CD4-positive, alpha-beta memory T cell (primary cell): Measurements from ENCODE around the gene EDC4. TPM values are rescaled to one million over a fixed set of nuclear protein-coding genes. Genes with fewer than 3 reads are reported as not detected.

Experiments
- CTCF ChIA-PET: fragments of 350-600 bp; sonication (Branson Sonifier 250); formaldehyde crosslinking; loops from one replicate; lab custom pipeline; 2021; ENCODE audit warnings: inconsistent platforms; ENCODE audit not compliant: partially characterized antibody; lab: Charles Lee
- POLR2A ChIA-PET: fragments of 350-600 bp; sonication (Branson Sonifier 250); formaldehyde crosslinking; loops from one replicate; lab custom pipeline; 2021; ENCODE audit not compliant: partially characterized antibody; lab: Charles Lee
- DNase-seq, 5 donors: peaks; one replicate each; pipeline versions ENCODE4 v3.0.0 to v3.0.0-alpha.2; 2020 to 2022; ENCODE audit warnings: mixed read lengths in 1 of 5
- H3K27ac ChIP-seq: one replicate; pipeline ENCODE4 v1.7.0; 2013; ENCODE audit warnings: low read depth, low read length
- H3K27me3 ChIP-seq: 2 replicates; pipeline ENCODE4 v1.7.0; 2013; ENCODE audit warnings: mild to moderate bottlenecking, low read length, moderate library complexity; ENCODE audit not compliant: insufficient read depth
- H3K36me3 ChIP-seq: 2 replicates; pipeline ENCODE4 v1.7.0; 2013; ENCODE audit warnings: mild to moderate bottlenecking, low read length, moderate library complexity; ENCODE audit not compliant: insufficient read depth
- H3K4me1 ChIP-seq: 2 replicates; pipeline ENCODE4 v1.7.0; 2013; ENCODE audit warnings: mild to moderate bottlenecking, low read length, moderate library complexity; ENCODE audit not compliant: insufficient read depth
- H3K4me3 ChIP-seq, 2 donors: one replicate each; pipeline ENCODE4 v1.7.0; 2013; ENCODE audit warnings: low read length in 2 of 2, mild to moderate bottlenecking in 1 of 2
- H3K9me3 ChIP-seq, 2 donors: one replicate each; pipeline ENCODE4 v1.7.0; 2013; ENCODE audit warnings: low read length in 2 of 2, control low read depth in 1 of 2; ENCODE audit not compliant: control insufficient read depth in 1 of 2
- H3K27ac Mint-ChIP-seq, 7 donors: one replicate each; pipeline ENCODE4 v1.8.0; 2020 to 2021; ENCODE audit warnings: mixed read lengths in 7 of 7, mild to moderate bottlenecking in 6 of 7, inconsistent platforms in 3 of 7, moderate library complexity in 3 of 7
- H3K27me3 Mint-ChIP-seq, 2 donors: one replicate each; pipeline ENCODE4 v1.8.0; 2020 to 2021; ENCODE audit warnings: mixed read lengths in 2 of 2
- H3K36me3 Mint-ChIP-seq, 2 donors: one replicate each; pipeline ENCODE4 v1.8.0; 2020 to 2021; ENCODE audit warnings: mixed read lengths in 2 of 2, inconsistent platforms in 1 of 2, mild to moderate bottlenecking in 1 of 2
- H3K4me1 Mint-ChIP-seq, 4 donors: one replicate each; pipeline ENCODE4 v1.8.0; 2020 to 2021; ENCODE audit warnings: mixed read lengths in 4 of 4, mild to moderate bottlenecking in 1 of 4
- H3K4me3 Mint-ChIP-seq, 8 donors: one replicate each; pipeline ENCODE4 v1.8.0; 2020 to 2021; ENCODE audit warnings: mixed read lengths in 8 of 8, mild to moderate bottlenecking in 7 of 8, moderate library complexity in 6 of 8, inconsistent platforms in 3 of 8
- H3K9me3 Mint-ChIP-seq, 8 donors: one replicate each; pipeline ENCODE4 v1.8.0; 2020 to 2021; ENCODE audit warnings: mixed read lengths in 8 of 8, mild to moderate bottlenecking in 5 of 8, inconsistent platforms in 3 of 8, moderate library complexity in 1 of 8
- intact Hi-C: fragments of 100-400 bp; cut with micrococcal nuclease; formaldehyde crosslinking; loops from one replicate; pipeline ENCODE4 v1.15.1; 2023
- polyA plus RNA-seq, 2 donors: library from polyadenylated mRNA; unstranded; fragments of 300-500 nt; fragmentation: Illumina TruSeq; gene quantifications; one replicate each; pipeline ENCODE4 v1.2.3, GENCODE V29; 2021
- total RNA-seq, 2 experiments: library from RNA; stranded (reverse); gene quantifications; one replicate each; pipeline ENCODE4 v1.2.3, GENCODE V29; 2021

The EDC4 gene
- total and polyA plus RNA-seq, 4 experiments from 2014 or later: 18.5 to 144 (median 89.4) TPM

DNA sequence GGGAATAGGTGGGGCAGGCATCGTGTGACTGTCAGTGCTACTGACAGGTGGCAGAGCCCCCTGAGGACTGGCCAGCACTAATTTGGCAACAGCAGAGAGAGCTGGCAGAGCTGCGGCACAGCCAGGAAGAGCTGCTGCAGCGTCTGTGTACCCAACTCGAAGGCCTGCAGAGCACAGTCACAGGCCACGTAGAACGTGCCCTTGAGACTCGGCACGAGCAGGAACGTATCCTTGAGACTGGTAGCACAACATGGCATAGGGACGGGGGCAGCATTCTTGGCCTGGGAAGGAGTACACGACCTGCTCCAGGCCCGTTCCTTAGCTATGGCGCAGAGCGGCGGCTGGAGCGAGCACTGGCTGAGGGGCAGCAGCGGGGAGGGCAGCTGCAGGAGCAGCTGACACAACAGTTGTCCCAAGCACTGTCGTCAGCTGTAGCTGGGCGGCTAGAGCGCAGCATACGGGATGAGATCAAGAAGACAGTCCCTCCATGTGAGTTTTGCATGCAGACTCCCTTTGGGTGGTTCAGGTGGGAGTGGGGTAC is 8.8 kb downstream of the EDC4 start:
- DNase-seq: no peak
- peaks cover 0 to 3% (median 0%) of the 10 kb centered on the region in 8 donors for H3K9me3 Mint-ChIP-seq
- CTCF ChIA-PET: interaction anchor here (1.0 to 5.4 kb wide), 13 partner anchors 12 to 164 kb away, joined by 3 to 73 read pairs (median 10); partner anchors contain the start of genes DDX28, DUS2, PSKH1 and PSMB10
- H3K4me3 Mint-ChIP-seq: no peak overlapping the region
- Histone ChIP-seq H3K9me3 (no peaks in the 10 kb centered on the region), H3K27me3 (no peaks in the 10 kb centered on the region), H3K4me1 (no peaks in the 10 kb centered on the region), H3K4me3 (no peak overlapping the region), H3K36me3 (peaks cover 80% of the 10 kb centered on the region), H3K27ac (no peak overlapping the region)
- intact Hi-C loops: loop anchor here (2.0 kb wide), 1 partner anchor 111 kb away; no protein-coding TSS in a partner anchor
- peaks cover 45 to 75% of the 10 kb centered on the region in 2 donors for H3K36me3 Mint-ChIP-seq
- H3K27ac Mint-ChIP-seq: no peak overlapping the region
- POLR2A ChIA-PET: interaction anchor here (0.9 to 1.7 kb wide), 2 partner anchors 10 to 49 kb away, joined by 3 to 4 read pairs; partner anchors contain the start of gene CTRL
- H3K27me3 Mint-ChIP-seq: no peaks in the 10 kb centered on the region
- H3K4me1 Mint-ChIP-seq: peaks cover 0 to 1% (median 0%) of the 10 kb centered on the region in 4 donors

DNA sequence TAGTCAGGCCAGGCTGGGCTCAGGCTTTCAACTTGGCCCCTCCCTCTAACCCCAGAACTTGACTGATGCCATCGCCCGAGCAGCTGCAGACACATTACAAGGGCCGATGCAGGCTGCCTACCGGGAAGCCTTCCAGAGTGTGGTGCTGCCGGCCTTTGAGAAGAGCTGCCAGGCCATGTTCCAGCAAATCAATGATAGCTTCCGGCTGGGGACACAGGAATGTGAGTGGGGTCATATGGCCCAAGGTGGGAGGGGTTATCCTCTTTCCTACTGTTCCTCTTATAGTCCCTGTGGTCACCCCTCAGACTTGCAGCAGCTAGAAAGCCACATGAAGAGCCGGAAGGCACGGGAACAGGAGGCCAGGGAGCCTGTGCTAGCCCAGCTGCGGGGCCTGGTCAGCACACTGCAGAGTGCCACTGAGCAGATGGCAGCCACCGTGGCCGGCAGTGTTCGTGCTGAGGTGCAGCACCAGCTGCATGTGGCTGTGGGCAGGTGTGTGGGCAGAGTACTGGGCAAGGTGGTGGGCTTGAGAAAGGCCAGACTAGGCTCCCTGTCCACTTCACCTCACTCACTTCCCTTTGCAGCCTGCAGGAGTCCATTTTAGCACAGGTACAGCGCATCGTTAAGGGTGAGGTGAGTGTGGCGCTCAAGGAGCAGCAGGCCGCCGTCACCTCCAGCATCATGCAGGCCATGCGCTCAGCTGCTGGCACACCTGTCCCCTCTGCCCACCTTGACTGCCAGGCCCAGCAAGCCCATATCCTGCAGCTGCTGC is 9.7 kb downstream of the EDC4 start:
- intact Hi-C loops: loop anchor here (1.0 to 2.0 kb wide), 5 partner anchors 46 to 347 kb away; no protein-coding TSS in a partner anchor
- Mint-ChIP-seq H3K9me3 (peaks cover 0 to 3% (median 0%) of the 10 kb centered on the region in 8 donors), H3K27me3 (no peaks in the 10 kb centered on the region), H3K27ac (no peak overlapping the region), H3K4me3 (no peak overlapping the region), H3K36me3 (peaks cover 41 to 67% of the 10 kb centered on the region in 2 donors), H3K4me1 (peaks cover 0 to 1% (median 0%) of the 10 kb centered on the region in 4 donors)
- no peaks in the 10 kb centered on the region for H3K4me1 ChIP-seq
- H3K36me3 ChIP-seq: peaks cover 71% of the 10 kb centered on the region
- H3K4me3 ChIP-seq: no peak overlapping the region
- no peak overlapping the region for H3K27ac ChIP-seq
- H3K27me3 ChIP-seq: no peaks in the 10 kb centered on the region
- no peaks in the 10 kb centered on the region for H3K9me3 ChIP-seq
- DNase-seq: no peak
- ChIA-PET POLR2A (interaction anchor here (0.9 to 1.8 kb wide), 8 partner anchors 9 to 49 kb away, joined by 3 to 8 read pairs (median 4); partner anchors contain the start of genes CTRL, EDC4, NUTF2 and PSKH1), CTCF (interaction anchor here (0.5 to 5.4 kb wide), 21 partner anchors 8 to 348 kb away, joined by 3 to 73 read pairs (median 6); partner anchors contain the start of genes DDX28, DUS2, PSKH1 and PSMB10)

DNA sequence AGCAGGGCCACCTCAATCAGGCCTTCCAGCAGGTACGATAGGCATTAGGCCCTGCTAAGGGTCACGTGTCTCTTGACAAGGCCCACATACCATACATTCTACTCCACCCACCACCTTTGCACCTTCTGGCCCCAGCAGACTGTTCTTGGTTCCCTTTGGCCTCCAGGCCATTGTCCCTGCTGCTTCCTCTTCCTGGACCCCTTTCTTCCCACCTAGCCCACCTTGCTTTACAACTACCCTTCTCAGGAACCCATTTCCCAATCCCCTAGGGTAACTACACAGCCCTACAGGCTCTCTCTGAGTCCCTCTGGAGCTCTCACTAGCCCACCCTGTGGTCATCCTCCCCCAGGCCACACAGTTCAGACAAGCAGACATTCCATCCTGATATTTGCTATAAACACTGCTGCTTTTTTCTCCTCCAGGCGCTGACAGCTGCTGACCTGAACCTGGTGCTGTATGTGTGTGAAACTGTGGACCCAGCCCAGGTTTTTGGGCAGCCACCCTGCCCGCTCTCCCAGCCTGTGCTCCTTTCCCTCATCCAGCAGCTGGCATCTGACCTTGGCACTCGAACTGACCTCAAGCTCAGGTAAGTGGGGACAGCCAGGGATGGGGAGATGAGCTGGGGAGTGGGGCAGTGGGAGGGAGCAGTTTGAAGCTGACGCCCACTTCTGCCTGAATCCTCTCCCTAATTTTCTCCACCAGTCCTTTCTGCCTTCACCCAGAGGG is 10.5 kb downstream of the EDC4 start:
- peak in 1 of 5 donors; percentile 27 for DNase-seq
- peaks cover 0 to 1% (median 0%) of the 10 kb centered on the region in 4 donors for H3K4me1 Mint-ChIP-seq
- intact Hi-C loops: loop anchor here (1.0 to 2.0 kb wide), 5 partner anchors 45 to 346 kb away; no protein-coding TSS in a partner anchor
- no peaks in the 10 kb centered on the region for H3K27me3 ChIP-seq
- H3K4me3 Mint-ChIP-seq: peak overlapping the region in 1 of 8 donors; percentile 41
- no peaks in the 10 kb centered on the region for H3K9me3 ChIP-seq
- ChIA-PET CTCF (interaction anchor here (0.5 to 5.4 kb wide), 51 partner anchors 9 to 363 kb away, joined by 3 to 73 read pairs (median 4); partner anchors contain the start of genes CARMIL2, CTRL, DDX28 and DUS2), POLR2A (interaction anchor here (1.0 to 1.8 kb wide), 10 partner anchors 10 to 53 kb away, joined by 3 to 8 read pairs (median 4); partner anchors contain the start of genes CTRL, EDC4, NUTF2 and PSKH1)
- H3K27ac ChIP-seq: no peak overlapping the region
- peaks cover 64% of the 10 kb centered on the region for H3K36me3 ChIP-seq
- H3K4me3 ChIP-seq: no peak overlapping the region
- peaks cover 41 to 60% of the 10 kb centered on the region in 2 donors for H3K36me3 Mint-ChIP-seq
- no peaks in the 10 kb centered on the region for H3K27me3 Mint-ChIP-seq
- peaks cover 0 to 3% (median 0%) of the 10 kb centered on the region in 8 donors for H3K9me3 Mint-ChIP-seq
- no peaks in the 10 kb centered on the region for H3K4me1 ChIP-seq
- H3K27ac Mint-ChIP-seq: peak overlapping the region in 6 of 7 donors; percentile 22 to 83 (median 40)

DNA sequence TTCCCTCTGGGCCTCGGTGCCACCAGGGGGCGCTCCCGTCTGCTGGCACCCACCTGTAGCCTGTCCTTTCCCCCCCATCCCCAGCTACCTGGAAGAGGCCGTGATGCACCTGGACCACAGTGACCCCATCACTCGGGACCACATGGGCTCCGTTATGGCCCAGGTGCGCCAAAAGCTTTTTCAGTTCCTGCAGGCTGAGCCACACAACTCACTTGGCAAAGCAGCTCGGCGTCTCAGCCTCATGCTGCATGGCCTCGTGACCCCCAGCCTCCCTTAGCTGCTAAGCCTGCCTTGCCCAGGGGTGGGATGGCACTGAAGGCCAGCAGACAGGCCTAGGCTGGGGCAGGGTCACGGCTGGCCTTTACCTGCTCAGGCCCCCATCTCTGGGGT is 11.0 kb downstream of the EDC4 start:
- H3K9me3 Mint-ChIP-seq: peaks cover 0 to 3% (median 0%) of the 10 kb centered on the region in 8 donors
- Histone ChIP-seq H3K27ac (no peak overlapping the region), H3K9me3 (no peaks in the 10 kb centered on the region), H3K27me3 (no peaks in the 10 kb centered on the region), H3K4me1 (no peaks in the 10 kb centered on the region), H3K4me3 (no peak overlapping the region), H3K36me3 (peaks cover 58% of the 10 kb centered on the region)
- no peaks in the 10 kb centered on the region for H3K27me3 Mint-ChIP-seq
- peak overlapping the region in 4 of 7 donors; percentile 22 to 83 (median 40) for H3K27ac Mint-ChIP-seq
- intact Hi-C loops: loop anchor here (1.0 to 2.0 kb wide), 5 partner anchors 44 to 345 kb away; no protein-coding TSS in a partner anchor
- ChIA-PET CTCF (interaction anchor here (0.7 to 5.4 kb wide), 50 partner anchors 9 to 363 kb away, joined by 3 to 73 read pairs (median 4); partner anchors contain the start of genes CARMIL2, CTRL, DDX28 and DUS2), POLR2A (interaction anchor here (0.9 to 1.8 kb wide), 9 partner anchors 9 to 157 kb away, joined by 3 to 8 read pairs (median 4); partner anchors contain the start of genes CTRL, EDC4, NUTF2 and PSKH1)
- DNase-seq: peak; percentile 68 to 75 (median 71)
- peaks cover 37 to 55% of the 10 kb centered on the region in 2 donors for H3K36me3 Mint-ChIP-seq
- peaks cover 0 to 1% (median 0%) of the 10 kb centered on the region in 4 donors for H3K4me1 Mint-ChIP-seq
- no peak overlapping the region for H3K4me3 Mint-ChIP-seq

DNA sequence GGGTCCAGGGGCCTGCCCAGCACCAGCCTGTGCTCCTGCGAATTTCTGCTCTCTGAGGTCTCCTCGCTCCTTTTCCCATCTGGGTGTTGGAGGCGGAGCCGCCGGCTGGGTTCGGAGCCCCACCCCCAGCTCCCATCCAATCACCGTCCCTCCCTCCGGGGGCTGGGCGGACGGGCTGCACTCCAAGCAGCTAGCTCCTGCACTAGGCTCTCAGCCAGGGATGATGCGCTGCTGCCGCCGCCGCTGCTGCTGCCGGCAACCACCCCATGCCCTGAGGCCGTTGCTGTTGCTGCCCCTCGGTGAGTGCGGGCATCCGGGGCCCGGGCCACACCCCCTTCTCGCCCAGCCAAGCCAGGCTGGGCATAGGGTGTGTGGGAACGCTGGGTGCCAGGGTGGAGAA is 11.8 kb downstream of the EDC4 start, which contains the start of gene NRN1L:
Gene NRN1L, plus strand, starts transcription at position 202 of the 400 bp plus-strand sequence. Its CDS starts 19 bp downstream, at position 221.
- H3K27ac ChIP-seq: no peak within 1 kb of the TSS
- POLR2A ChIA-PET: interaction anchor here (0.9 to 1.8 kb wide), 4 partner anchors 12 to 156 kb away, joined by 3 to 6 read pairs (median 4); partner anchors contain the start of genes CTRL and EDC4
- DNase-seq: no peak
- no peaks in the 10 kb centered on the region for H3K27me3 ChIP-seq
- no peaks in the 10 kb centered on the region for H3K9me3 ChIP-seq
- H3K4me3 ChIP-seq: no peak within 1 kb of the TSS
- CTCF ChIA-PET: interaction anchor here (1.1 to 5.4 kb wide), 17 partner anchors 13 to 364 kb away, joined by 3 to 73 read pairs (median 6); partner anchors contain the start of genes DDX28, DUS2, NUTF2 and PSMB10
- intact Hi-C loops: no loop called here
- Mint-ChIP-seq H3K27ac (peak within 1 kb of the TSS in 5 of 7 donors; percentile 22 to 83 (median 55)), H3K27me3 (no peaks in the 10 kb centered on the region), H3K36me3 (peaks cover 29 to 47% of the 10 kb centered on the region in 2 donors), H3K4me3 (no peak within 1 kb of the TSS), H3K9me3 (peaks cover 0 to 3% (median 0%) of the 10 kb centered on the region in 8 donors), H3K4me1 (peaks cover 0 to 1% (median 0%) of the 10 kb centered on the region in 4 donors)
- no peaks in the 10 kb centered on the region for H3K4me1 ChIP-seq
- peaks cover 50% of the 10 kb centered on the region for H3K36me3 ChIP-seq

DNA sequence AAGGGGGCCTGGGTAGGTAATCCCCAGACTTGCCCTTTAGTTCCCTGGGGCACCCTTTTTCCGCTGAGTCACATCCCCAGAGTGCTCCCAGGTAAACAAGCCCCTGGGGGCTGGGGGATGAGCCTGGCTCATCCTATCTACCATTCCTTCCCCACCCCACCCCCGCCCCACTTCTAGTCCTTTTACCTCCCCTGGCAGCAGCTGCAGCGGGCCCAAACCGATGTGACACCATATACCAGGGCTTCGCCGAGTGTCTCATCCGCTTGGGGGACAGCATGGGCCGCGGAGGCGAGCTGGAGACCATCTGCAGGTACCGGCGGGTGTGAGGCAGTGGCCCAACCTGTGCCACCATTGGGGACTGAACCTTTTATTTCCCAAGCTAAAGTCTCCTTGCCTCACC is 12.7 kb downstream of the EDC4 start:
- peaks cover 22 to 40% of the 10 kb centered on the region in 2 donors for H3K36me3 Mint-ChIP-seq
- peak overlapping the region in 1 of 7 donors; percentile 16 for H3K27ac Mint-ChIP-seq
- H3K9me3 Mint-ChIP-seq: peaks cover 0 to 3% (median 0%) of the 10 kb centered on the region in 8 donors
- H3K9me3 ChIP-seq: no peaks in the 10 kb centered on the region
- H3K27me3 Mint-ChIP-seq: no peaks in the 10 kb centered on the region
- no peaks in the 10 kb centered on the region for H3K27me3 ChIP-seq
- no peak overlapping the region for H3K4me3 Mint-ChIP-seq
- POLR2A ChIA-PET: interaction anchor here (0.7 to 1.3 kb wide), 3 partner anchors 12 to 44 kb away, joined by 3 read pairs; partner anchors contain the start of gene EDC4
- DNase-seq: no peak
- peaks cover 0 to 1% (median 0%) of the 10 kb centered on the region in 4 donors for H3K4me1 Mint-ChIP-seq
- H3K4me1 ChIP-seq: no peaks in the 10 kb centered on the region
- CTCF ChIA-PET: interaction anchor here (0.7 to 5.4 kb wide), 6 partner anchors 12 to 365 kb away, joined by 3 to 61 read pairs (median 12); partner anchors contain the start of gene EDC4
- no peak overlapping the region for H3K4me3 ChIP-seq
- peaks cover 41% of the 10 kb centered on the region for H3K36me3 ChIP-seq
- intact Hi-C loops: no loop called here
- H3K27ac ChIP-seq: no peak overlapping the region
